GM12872 (cell line): ENCODE measurements around the gene SLC44A4.

Experiments used
- TF ChIP-seq, protein P1 (sequence below): IDR thresholded peaks from 3 replicates; pipeline ENCODE4 v1.5.1; 2011; ENCODE audit warnings: low read depth, mild to moderate bottlenecking, low read length, moderate library complexity; ENCODE audit not compliant: insufficient read depth

Gene SLC44A4

DNA sequence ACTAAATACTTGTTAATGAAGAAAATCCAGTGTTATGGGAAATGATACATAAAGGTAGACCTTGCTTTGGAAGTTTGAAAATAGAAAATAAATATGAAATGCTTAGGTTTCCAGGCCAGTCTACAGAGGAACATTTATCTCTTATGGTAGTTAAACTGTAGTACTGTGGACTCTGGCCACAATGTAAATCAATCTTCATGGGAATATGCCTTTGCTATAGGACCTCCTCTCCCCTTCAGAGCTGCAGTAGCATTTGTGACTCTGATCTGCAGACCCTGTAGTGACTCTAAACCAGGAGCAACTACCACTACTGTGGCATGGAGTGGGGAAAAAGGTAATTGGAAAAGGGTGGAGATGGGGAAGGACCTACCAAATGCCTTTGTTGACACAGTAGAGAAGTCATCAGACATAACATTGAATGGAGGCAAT, 58.9 kb downstream of the SLC44A4 start:
- TF ChIP-seq, protein P1, sequence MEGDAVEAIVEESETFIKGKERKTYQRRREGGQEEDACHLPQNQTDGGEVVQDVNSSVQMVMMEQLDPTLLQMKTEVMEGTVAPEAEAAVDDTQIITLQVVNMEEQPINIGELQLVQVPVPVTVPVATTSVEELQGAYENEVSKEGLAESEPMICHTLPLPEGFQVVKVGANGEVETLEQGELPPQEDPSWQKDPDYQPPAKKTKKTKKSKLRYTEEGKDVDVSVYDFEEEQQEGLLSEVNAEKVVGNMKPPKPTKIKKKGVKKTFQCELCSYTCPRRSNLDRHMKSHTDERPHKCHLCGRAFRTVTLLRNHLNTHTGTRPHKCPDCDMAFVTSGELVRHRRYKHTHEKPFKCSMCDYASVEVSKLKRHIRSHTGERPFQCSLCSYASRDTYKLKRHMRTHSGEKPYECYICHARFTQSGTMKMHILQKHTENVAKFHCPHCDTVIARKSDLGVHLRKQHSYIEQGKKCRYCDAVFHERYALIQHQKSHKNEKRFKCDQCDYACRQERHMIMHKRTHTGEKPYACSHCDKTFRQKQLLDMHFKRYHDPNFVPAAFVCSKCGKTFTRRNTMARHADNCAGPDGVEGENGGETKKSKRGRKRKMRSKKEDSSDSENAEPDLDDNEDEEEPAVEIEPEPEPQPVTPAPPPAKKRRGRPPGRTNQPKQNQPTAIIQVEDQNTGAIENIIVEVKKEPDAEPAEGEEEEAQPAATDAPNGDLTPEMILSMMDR, result no peak

DNA sequence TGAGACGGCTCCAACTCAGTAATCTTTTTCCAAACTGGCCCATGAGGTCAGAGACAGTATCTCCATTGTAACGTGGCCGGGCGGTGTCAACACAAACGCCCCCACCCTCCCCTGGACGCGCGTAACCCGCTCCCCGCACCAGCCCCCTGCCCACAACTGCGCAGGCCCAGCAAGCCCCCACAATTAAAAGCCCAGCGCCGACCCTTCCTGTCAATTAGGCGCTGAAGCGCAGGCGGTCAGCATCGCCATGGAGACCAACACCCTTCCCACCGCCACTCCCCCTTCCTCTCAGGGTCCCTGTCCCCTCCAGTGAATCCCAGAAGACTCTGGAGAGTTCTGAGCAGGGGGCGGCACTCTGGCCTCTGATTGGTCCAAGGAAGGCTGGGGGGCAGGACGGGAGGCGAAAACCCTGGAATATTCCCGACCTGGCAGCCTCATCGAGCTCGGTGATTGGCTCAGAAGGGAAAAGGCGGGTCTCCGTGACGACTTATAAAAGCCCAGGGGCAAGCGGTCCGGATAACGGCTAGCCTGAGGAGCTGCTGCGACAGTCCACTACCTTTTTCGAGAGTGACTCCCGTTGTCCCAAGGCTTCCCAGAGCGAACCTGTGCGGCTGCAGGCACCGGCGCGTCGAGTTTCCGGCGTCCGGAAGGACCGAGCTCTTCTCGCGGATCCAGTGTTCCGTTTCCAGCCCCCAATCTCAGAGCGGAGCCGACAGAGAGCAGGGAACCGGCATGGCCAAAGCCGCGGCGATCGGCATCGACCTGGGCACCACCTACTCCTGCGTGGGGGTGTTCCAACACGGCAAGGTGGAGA, 63.6 kb downstream of the SLC44A4 start, which contains the start of the genes HSPA1A and HSPA1L:
Gene HSPA1A, plus strand, starts transcription at position 519 of the 814 bp plus-strand sequence. Its CDS starts 214 bp downstream, at position 733.
Gene HSPA1L, minus strand, starts transcription at position 259 of the 814 bp plus-strand sequence. CDS start 3,311 bp downstream, outside the sequence.
- TF ChIP-seq, protein P1, result no peak

DNA sequence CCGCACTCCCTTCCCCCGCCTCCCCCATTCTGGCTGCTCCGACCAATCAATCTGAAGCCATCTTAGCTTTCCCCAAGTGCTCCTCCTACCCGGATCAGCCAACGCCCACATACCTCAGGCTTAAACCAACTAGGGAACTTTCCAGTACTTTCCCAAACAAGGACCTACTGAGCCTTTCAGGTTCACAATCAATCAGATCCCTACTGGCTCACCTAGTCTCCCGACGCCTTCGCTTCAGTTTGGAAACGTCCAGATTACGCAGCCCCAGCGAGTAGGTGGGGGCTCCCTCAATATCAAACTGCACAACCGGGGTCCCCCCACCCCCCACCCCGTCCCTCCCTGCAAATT, 64.1 kb downstream of the SLC44A4 start:
- TF ChIP-seq, protein P1, result no peak

DNA sequence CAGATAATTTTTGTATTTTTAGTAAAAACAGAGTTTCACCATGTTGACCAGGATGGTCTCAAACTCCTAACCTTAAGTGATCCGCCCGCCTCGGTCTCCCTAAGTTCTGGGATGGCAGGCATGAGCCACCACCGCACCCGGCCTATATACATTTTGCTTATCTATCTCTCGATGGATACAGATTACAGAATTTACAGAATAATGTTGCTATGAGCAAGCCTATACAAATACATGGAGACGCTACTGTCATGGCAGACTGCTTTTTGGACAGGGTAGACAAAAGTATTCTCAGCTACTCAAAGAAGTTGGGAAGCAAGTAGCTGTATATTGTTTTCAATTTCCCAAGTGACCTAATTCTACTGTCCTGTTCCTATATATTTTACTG, 65.3 kb downstream of the SLC44A4 start:
- TF ChIP-seq, protein P1, result no peak
